HEK293 (cell line): ENCODE results near the gene YEATS4.
A peak's percentile ranks its signal among the peaks of the same experiment; 100 is the strongest.

Experiments
- CTCF ChIA-PET: fragments of 350-600 bp; formaldehyde crosslinking; extraction: SDS; loops from one replicate; lab custom pipeline; 2021; ENCODE audit warnings: antibody characterized with exemption; lab: Yijun Ruan, JAX
- POLR2A ChIA-PET: fragments of 300-600 bp; formaldehyde crosslinking; extraction: SDS; loops from one replicate; lab custom pipeline; 2020; ENCODE audit warnings: antibody characterized with exemption, inconsistent platforms; lab: Yijun Ruan, JAX
- H3K27ac ChIP-seq: fragments of 200-500 bp; sonication (Bioruptor generic); 2 replicates; pipeline ENCODE4 v1.5.1; 2014; ENCODE audit warnings: low read depth, low read length, control low read depth, inconsistent platforms; ENCODE audit errors: extremely low read depth
- H3K36me3 ChIP-seq, 2 experiments: fragments of 200-500 bp in 1 of 2; sonication (Bioruptor generic) in 1 of 2; 1 replicate in 1 of 2; 2 replicates in 1 of 2; pipeline ENCODE4 v1.5.1; 2014 to 2017; ENCODE audit warnings: inconsistent platforms in 2 of 2, low read length in 2 of 2; ENCODE audit not compliant: control insufficient read depth in 2 of 2, insufficient read depth in 1 of 2
- H3K4me1 ChIP-seq: fragments of 200-500 bp; sonication (Bioruptor generic); 2 replicates; pipeline ENCODE4 v1.5.1; 2014; ENCODE audit warnings: mild to moderate bottlenecking, low read length, inconsistent platforms; ENCODE audit not compliant: control insufficient read depth, insufficient read depth
- H3K4me3 ChIP-seq: 2 replicates; pipeline ENCODE4 v1.5.1; 2011; ENCODE audit warnings: low read depth, mild to moderate bottlenecking, control low read depth, low read length, moderate library complexity
- H3K9me3 ChIP-seq: fragments of 200-500 bp; sonication (Bioruptor generic); 2 replicates; pipeline ENCODE4 v1.5.1; 2014; ENCODE audit warnings: low read depth, low read length, inconsistent platforms; ENCODE audit not compliant: control insufficient read depth, insufficient read depth
- OVOL3 ChIP-seq: fragments of 450-650 bp; formaldehyde crosslinking; IDR thresholded peaks from 2 replicates; pipeline ENCODE4 v1.5.1; 2016; ENCODE audit warnings: missing biosample characterization, missing genetic modification characterization
- REPIN1 ChIP-seq: fragments of 450-650 bp; formaldehyde crosslinking; IDR thresholded peaks from 2 replicates; pipeline ENCODE4 v1.5.1; 2017; ENCODE audit warnings: missing biosample characterization, missing genetic modification characterization, low read depth
- SETDB1 ChIP-seq: IDR thresholded peaks from one replicate; pipeline ENCODE4 v1.6.1; 2017; ENCODE audit warnings: mild to moderate bottlenecking, low read length, moderate library complexity, mixed read lengths; ENCODE audit not compliant: insufficient read length
- ZEB2 ChIP-seq: fragments of 450-650 bp; formaldehyde crosslinking; IDR thresholded peaks from 2 replicates; pipeline ENCODE4 v1.5.1; 2016; ENCODE audit warnings: missing biosample characterization, missing genetic modification characterization
- ZFP37 ChIP-seq: fragments of 450-650 bp; formaldehyde crosslinking; IDR thresholded peaks from 2 replicates; pipeline ENCODE4 v1.5.1; 2016; ENCODE audit warnings: missing biosample characterization, missing genetic modification characterization
- ZNF114 ChIP-seq: fragments of 450-650 bp; formaldehyde crosslinking; IDR thresholded peaks from 2 replicates; pipeline ENCODE4 v1.5.0; 2017; ENCODE audit warnings: missing biosample characterization, missing genetic modification characterization
- ZNF132 ChIP-seq: fragments of 450-650 bp; formaldehyde crosslinking; IDR thresholded peaks from 2 replicates; pipeline ENCODE4 v1.5.1; 2017; ENCODE audit warnings: missing biosample characterization, missing genetic modification characterization, borderline replicate concordance
- ZNF324 ChIP-seq: fragments of 450-650 bp; formaldehyde crosslinking; IDR thresholded peaks from 2 replicates; pipeline ENCODE4 v1.5.1; 2016; ENCODE audit warnings: missing biosample characterization, missing genetic modification characterization
- ZNF341 ChIP-seq: fragments of 450-650 bp; formaldehyde crosslinking; IDR thresholded peaks from 2 replicates; pipeline ENCODE4; 2016; ENCODE audit warnings: low read depth, missing biosample characterization, missing genetic modification characterization
- ZNF548 ChIP-seq: fragments of 450-650 bp; formaldehyde crosslinking; IDR thresholded peaks from 2 replicates; pipeline ENCODE4 v1.5.1; 2016; ENCODE audit warnings: missing biosample characterization, missing genetic modification characterization
- ZNF549 ChIP-seq: fragments of 450-650 bp; IDR thresholded peaks from 2 replicates; pipeline ENCODE4 v1.5.1; 2018; ENCODE audit warnings: missing biosample characterization, missing genetic modification characterization, mild to moderate bottlenecking, inconsistent platforms, moderate library complexity
- ZNF555 ChIP-seq: fragments of 450-650 bp; formaldehyde crosslinking; conservative IDR thresholded peaks from 2 replicates; pipeline ENCODE4 v1.5.1; 2017; ENCODE audit warnings: missing biosample characterization, mild to moderate bottlenecking, missing genetic modification characterization, inconsistent platforms
- ZNF560 ChIP-seq: fragments of 450-650 bp; formaldehyde crosslinking; IDR thresholded peaks from 2 replicates; pipeline ENCODE4 v1.5.1; 2017; ENCODE audit warnings: missing biosample characterization, missing genetic modification characterization, borderline replicate concordance
- ZNF626 ChIP-seq: fragments of 450-650 bp; sonication (Bioruptor Pico); formaldehyde crosslinking; IDR thresholded peaks from 2 replicates; pipeline ENCODE4 v1.5.1; 2018; ENCODE audit warnings: missing biosample characterization, missing genetic modification characterization, inconsistent platforms
- ZSCAN23 ChIP-seq: fragments of 450-650 bp; formaldehyde crosslinking; IDR thresholded peaks from 2 replicates; pipeline ENCODE4 v1.5.1; 2016; ENCODE audit warnings: missing biosample characterization, missing genetic modification characterization
- TF ChIP-seq, protein P1 (sequence below): fragments of 450-650 bp; formaldehyde crosslinking; IDR thresholded peaks from 2 replicates; pipeline ENCODE4 v1.5.1; 2017; ENCODE audit warnings: missing biosample characterization, missing genetic modification characterization
- TF ChIP-seq, protein P2 (sequence below): fragments of 450-650 bp; formaldehyde crosslinking; IDR thresholded peaks from 2 replicates; pipeline ENCODE4 v1.5.1; 2017; ENCODE audit warnings: missing biosample characterization, missing genetic modification characterization
- TF ChIP-seq, protein P3 (sequence below): fragments of 450-650 bp; formaldehyde crosslinking; IDR thresholded peaks from 2 replicates; pipeline ENCODE4; 2016; ENCODE audit warnings: missing biosample characterization, missing genetic modification characterization
- TF ChIP-seq, protein P4 (sequence below): fragments of 450-650 bp; formaldehyde crosslinking; IDR thresholded peaks from 2 replicates; pipeline ENCODE4 v1.5.1; 2016; ENCODE audit warnings: missing biosample characterization, missing genetic modification characterization
- TF ChIP-seq, protein P5 (sequence below): fragments of 450-650 bp; formaldehyde crosslinking; IDR thresholded peaks from 2 replicates; pipeline ENCODE4 v1.5.1; 2016; ENCODE audit warnings: missing biosample characterization, missing genetic modification characterization

The YEATS4 gene

DNA sequence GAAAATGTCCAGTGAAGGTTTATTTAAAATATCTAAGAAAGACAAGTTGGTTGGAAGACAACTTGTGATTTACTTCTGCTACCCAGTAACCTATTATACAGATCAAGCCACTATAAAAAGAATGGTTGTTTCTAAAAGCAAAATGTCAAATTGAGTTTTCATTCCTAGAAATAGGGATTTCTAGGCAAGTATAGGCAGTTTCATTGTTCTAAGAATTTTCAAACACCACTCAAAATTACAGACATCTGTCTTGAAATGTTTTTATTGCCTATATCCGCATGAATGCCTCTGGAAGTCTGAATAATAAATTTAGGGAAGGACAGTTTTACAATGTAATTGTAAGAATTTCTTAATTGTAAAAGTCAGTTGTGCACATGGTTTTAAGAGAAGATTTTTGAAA is 8.6 kb downstream of the YEATS4 start:
- Histone ChIP-seq H3K9me3 (no peaks in the 10 kb centered on the region), H3K4me3 (no peak overlapping the region), H3K4me1 (no peaks in the 10 kb centered on the region), H3K36me3 (peaks cover 72 to 75% of the 10 kb centered on the region in 2 experiments), H3K27ac (no peak overlapping the region)
- ChIA-PET POLR2A (no interaction called here), CTCF (interaction anchor here (0.9 kb wide), 1 partner anchor 10 kb away, joined by 3 read pairs; no protein-coding TSS in a partner anchor)
- TF ChIP-seq, protein P1, sequence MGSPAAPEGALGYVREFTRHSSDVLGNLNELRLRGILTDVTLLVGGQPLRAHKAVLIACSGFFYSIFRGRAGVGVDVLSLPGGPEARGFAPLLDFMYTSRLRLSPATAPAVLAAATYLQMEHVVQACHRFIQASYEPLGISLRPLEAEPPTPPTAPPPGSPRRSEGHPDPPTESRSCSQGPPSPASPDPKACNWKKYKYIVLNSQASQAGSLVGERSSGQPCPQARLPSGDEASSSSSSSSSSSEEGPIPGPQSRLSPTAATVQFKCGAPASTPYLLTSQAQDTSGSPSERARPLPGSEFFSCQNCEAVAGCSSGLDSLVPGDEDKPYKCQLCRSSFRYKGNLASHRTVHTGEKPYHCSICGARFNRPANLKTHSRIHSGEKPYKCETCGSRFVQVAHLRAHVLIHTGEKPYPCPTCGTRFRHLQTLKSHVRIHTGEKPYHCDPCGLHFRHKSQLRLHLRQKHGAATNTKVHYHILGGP (tag by site-specific recombination): peak; percentile 91
- TF ChIP-seq, protein P2, sequence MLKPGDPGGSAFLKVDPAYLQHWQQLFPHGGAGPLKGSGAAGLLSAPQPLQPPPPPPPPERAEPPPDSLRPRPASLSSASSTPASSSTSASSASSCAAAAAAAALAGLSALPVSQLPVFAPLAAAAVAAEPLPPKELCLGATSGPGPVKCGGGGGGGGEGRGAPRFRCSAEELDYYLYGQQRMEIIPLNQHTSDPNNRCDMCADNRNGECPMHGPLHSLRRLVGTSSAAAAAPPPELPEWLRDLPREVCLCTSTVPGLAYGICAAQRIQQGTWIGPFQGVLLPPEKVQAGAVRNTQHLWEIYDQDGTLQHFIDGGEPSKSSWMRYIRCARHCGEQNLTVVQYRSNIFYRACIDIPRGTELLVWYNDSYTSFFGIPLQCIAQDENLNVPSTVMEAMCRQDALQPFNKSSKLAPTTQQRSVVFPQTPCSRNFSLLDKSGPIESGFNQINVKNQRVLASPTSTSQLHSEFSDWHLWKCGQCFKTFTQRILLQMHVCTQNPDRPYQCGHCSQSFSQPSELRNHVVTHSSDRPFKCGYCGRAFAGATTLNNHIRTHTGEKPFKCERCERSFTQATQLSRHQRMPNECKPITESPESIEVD: peak; percentile 78
- TF ChIP-seq ZNF132: no peak
- TF ChIP-seq OVOL3 (tag by site-specific recombination): no peak

DNA sequence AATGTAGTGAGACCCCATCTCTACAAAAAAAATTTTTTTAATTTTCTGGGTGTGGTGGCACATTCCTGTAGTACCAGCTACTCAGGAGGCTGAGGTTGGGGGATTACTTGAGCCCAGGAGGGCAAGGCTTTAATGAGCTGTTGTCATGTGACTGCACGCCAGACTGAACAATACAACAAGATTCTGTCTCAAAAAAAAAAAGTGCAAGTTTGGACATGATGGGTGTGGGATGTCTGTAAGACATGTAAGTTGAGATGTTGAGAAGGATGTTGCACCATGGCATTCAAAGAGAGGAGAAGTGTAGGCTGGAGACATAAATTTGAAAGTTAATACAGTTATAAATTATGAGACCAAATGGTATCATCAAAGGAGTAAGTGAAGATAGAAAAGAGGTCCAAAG is 23.5 kb downstream of the YEATS4 start:
- Histone ChIP-seq H3K4me1 (no peaks in the 10 kb centered on the region), H3K27ac (no peak overlapping the region), H3K36me3 (peaks cover 31% of the 10 kb centered on the region in 2 experiments), H3K9me3 (no peaks in the 10 kb centered on the region), H3K4me3 (no peak overlapping the region)
- CTCF ChIA-PET: interaction anchor here (1.0 kb wide), 1 partner anchor 187 kb away, joined by 3 read pairs; no protein-coding TSS in a partner anchor
- TF ChIP-seq ZNF560 (tag by site-specific recombination) (no peak), ZSCAN23 (no peak), ZFP37 (tag by site-specific recombination) (no peak), ZNF114 (tag by site-specific recombination) (no peak)
- POLR2A ChIA-PET: no interaction called here

DNA sequence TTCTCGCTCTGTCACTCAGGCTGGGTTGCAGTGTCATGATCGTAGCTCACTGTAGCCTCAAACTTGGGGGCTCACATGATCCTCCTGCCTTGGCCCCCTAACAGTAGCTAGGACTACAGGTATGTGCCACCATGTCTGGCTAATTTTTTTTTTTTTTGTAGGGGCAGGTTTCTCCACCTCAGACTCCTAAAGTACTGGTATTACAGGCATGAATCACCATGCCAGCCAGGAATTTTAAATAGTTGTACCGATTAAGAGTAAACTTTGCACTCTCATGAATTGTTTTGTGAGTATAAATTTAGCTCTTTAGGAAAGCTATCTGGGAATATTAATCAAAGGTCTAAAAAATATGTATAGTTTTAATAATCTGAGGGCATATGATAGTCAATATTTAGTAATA is 25.5 kb downstream of the YEATS4 start:
- peaks cover 25 to 27% of the 10 kb centered on the region in 2 experiments for H3K36me3 ChIP-seq
- POLR2A ChIA-PET: interaction anchor here (1.1 kb wide), 1 partner anchor 99 kb away, joined by 3 read pairs; no protein-coding TSS in a partner anchor
- no peak for TF ChIP-seq REPIN1
- TF ChIP-seq, protein P3, sequence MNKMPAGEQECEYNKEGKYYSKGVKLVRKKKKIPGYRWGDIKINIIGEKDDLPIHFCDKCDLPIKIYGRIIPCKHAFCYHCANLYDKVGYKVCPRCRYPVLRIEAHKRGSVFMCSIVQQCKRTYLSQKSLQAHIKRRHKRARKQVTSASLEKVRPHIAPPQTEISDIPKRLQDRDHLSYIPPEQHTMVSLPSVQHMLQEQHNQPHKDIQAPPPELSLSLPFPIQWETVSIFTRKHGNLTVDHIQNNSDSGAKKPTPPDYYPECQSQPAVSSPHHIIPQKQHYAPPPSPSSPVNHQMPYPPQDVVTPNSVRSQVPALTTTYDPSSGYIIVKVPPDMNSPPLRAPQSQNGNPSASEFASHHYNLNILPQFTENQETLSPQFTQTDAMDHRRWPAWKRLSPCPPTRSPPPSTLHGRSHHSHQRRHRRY (tag by site-specific recombination): no peak
- no peak for TF ChIP-seq SETDB1
- TF ChIP-seq ZNF549 (tag by site-specific recombination): no peak
- TF ChIP-seq, protein P4, sequence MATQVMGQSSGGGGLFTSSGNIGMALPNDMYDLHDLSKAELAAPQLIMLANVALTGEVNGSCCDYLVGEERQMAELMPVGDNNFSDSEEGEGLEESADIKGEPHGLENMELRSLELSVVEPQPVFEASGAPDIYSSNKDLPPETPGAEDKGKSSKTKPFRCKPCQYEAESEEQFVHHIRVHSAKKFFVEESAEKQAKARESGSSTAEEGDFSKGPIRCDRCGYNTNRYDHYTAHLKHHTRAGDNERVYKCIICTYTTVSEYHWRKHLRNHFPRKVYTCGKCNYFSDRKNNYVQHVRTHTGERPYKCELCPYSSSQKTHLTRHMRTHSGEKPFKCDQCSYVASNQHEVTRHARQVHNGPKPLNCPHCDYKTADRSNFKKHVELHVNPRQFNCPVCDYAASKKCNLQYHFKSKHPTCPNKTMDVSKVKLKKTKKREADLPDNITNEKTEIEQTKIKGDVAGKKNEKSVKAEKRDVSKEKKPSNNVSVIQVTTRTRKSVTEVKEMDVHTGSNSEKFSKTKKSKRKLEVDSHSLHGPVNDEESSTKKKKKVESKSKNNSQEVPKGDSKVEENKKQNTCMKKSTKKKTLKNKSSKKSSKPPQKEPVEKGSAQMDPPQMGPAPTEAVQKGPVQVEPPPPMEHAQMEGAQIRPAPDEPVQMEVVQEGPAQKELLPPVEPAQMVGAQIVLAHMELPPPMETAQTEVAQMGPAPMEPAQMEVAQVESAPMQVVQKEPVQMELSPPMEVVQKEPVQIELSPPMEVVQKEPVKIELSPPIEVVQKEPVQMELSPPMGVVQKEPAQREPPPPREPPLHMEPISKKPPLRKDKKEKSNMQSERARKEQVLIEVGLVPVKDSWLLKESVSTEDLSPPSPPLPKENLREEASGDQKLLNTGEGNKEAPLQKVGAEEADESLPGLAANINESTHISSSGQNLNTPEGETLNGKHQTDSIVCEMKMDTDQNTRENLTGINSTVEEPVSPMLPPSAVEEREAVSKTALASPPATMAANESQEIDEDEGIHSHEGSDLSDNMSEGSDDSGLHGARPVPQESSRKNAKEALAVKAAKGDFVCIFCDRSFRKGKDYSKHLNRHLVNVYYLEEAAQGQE: no peak
- TF ChIP-seq ZNF324 (tag by site-specific recombination): no peak
- TF ChIP-seq ZNF555 (tag by site-specific recombination): no peak
- TF ChIP-seq, protein P5, sequence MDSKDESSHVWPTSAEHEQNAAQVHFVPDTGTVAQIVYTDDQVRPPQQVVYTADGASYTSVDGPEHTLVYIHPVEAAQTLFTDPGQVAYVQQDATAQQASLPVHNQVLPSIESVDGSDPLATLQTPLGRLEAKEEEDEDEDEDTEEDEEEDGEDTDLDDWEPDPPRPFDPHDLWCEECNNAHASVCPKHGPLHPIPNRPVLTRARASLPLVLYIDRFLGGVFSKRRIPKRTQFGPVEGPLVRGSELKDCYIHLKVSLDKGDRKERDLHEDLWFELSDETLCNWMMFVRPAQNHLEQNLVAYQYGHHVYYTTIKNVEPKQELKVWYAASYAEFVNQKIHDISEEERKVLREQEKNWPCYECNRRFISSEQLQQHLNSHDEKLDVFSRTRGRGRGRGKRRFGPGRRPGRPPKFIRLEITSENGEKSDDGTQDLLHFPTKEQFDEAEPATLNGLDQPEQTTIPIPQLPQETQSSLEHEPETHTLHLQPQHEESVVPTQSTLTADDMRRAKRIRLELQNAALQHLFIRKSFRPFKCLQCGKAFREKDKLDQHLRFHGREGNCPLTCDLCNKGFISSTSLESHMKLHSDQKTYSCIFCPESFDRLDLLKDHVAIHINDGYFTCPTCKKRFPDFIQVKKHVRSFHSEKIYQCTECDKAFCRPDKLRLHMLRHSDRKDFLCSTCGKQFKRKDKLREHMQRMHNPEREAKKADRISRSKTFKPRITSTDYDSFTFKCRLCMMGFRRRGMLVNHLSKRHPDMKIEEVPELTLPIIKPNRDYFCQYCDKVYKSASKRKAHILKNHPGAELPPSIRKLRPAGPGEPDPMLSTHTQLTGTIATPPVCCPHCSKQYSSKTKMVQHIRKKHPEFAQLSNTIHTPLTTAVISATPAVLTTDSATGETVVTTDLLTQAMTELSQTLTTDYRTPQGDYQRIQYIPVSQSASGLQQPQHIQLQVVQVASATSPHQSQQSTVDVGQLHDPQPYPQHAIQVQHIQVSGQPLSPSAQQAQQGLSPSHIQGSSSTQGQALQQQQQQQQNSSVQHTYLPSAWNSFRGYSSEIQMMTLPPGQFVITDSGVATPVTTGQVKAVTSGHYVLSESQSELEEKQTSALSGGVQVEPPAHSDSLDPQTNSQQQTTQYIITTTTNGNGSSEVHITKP (tag by site-specific recombination): no peak
- no peak for TF ChIP-seq ZNF626 (tag by site-specific recombination)
- TF ChIP-seq ZEB2 (tag by site-specific recombination): no peak
- TF ChIP-seq ZNF341 (tag by site-specific recombination): no peak
- no peak for TF ChIP-seq ZNF548 (tag by site-specific recombination)

More for the DNA sequence above, 25.5 kb downstream of the YEATS4 start:
- Histone ChIP-seq H3K4me1 (no peaks in the 10 kb centered on the region), H3K27ac (no peak overlapping the region), H3K9me3 (no peaks in the 10 kb centered on the region), H3K4me3 (no peak overlapping the region)
- CTCF ChIA-PET: interaction anchor here (0.6 to 2.5 kb wide), 2 partner anchors 27 to 41 kb away, joined by 3 to 11 read pairs; no protein-coding TSS in a partner anchor
